BJ (cell line): ENCODE data around the gene L3MBTL2. TPM values are rescaled to one million over a fixed set of nuclear protein-coding genes. Genes with fewer than 3 reads are reported as not detected.
A peak's percentile ranks its signal among the peaks of the same experiment; 100 is the strongest.

Source experiments
- CTCF ChIA-PET: fragments of 350-600 bp; formaldehyde crosslinking; extraction: SDS; loops from one replicate; lab custom pipeline; 2021; ENCODE audit warnings: antibody characterized with exemption, inconsistent platforms; lab: Yijun Ruan, JAX
- POLR2A ChIA-PET: fragments of 300-600 bp; sonication (Branson Sonifier 250); formaldehyde crosslinking; extraction: SDS; loops from one replicate; lab custom pipeline; 2021; ENCODE audit warnings: antibody characterized with exemption; lab: Charles Lee
- DNase-seq: peaks from one replicate; pipeline ENCODE4 v3.0.0-alpha.2; 2011; ENCODE audit warnings: low read depth
- H3K27me3 ChIP-seq: 2 replicates; pipeline ENCODE4 v1.6.0; 2011; ENCODE audit warnings: low read length; ENCODE audit not compliant: control insufficient read depth, insufficient read depth
- H3K36me3 ChIP-seq: 2 replicates; pipeline ENCODE4 v1.5.1; 2011; ENCODE audit warnings: low read length; ENCODE audit not compliant: control insufficient read depth, insufficient read depth
- H3K4me3 ChIP-seq: 2 replicates; pipeline ENCODE4 v1.5.1; 2011; ENCODE audit warnings: low read depth, mild to moderate bottlenecking, control low read depth, low read length
- CTCF ChIP-seq: IDR thresholded peaks from 2 replicates; pipeline ENCODE4 v1.5.1; 2011; ENCODE audit warnings: low read depth, mild to moderate bottlenecking, control low read depth, inconsistent platforms, low read length, moderate library complexity; ENCODE audit not compliant: insufficient read depth
- polyA minus RNA-seq: library from RNA; depleted of rRNA, polyadenylated mRNA; stranded (reverse); fragments of >200 nt; gene quantifications from 2 replicates; pipeline ENCODE4 v1.2.3, GENCODE V29; 2011; rRNA and poly(A)+ RNA removed
- polyA plus RNA-seq: library from polyadenylated mRNA; depleted of rRNA; stranded (reverse); fragments of >200 nt; gene quantifications from 2 replicates; pipeline ENCODE4 v1.2.3, GENCODE V29; 2011; rRNA removed

L3MBTL2 gene
- 17.8 and 26.5 TPM in 2 replicates for polyA plus RNA-seq
- polyA minus RNA-seq, result 17.1 and 24.8 TPM in 2 replicates

GRCh38 chr22:41204992-41205900 is at the start of gene L3MBTL2:
L3MBTL2 (plus strand) TSS chr22:41205312; CDS start chr22:41205363, 51 bp downstream.
- ChIA-PET POLR2A (no interaction called here), CTCF (no interaction called here)
- no peaks in the 10 kb centered on the region; the same call in 1 of the 2 replicates for H3K27me3 ChIP-seq
- peak; percentile 79 for DNase-seq
- TF ChIP-seq CTCF, result no peak
- no peaks in the 10 kb centered on the region; the same call in 1 of the 2 replicates for H3K36me3 ChIP-seq
- peak within 1 kb of the TSS; percentile 80 for H3K4me3 ChIP-seq

GRCh38 chr22:41157083-41157482 is 48.0 kb upstream of the L3MBTL2 start:
- no peak overlapping the region for H3K4me3 ChIP-seq
- ChIA-PET CTCF (no interaction called here), POLR2A (no interaction called here)
- peaks cover 22% of the 10 kb centered on the region for H3K36me3 ChIP-seq
- H3K27me3 ChIP-seq, result no peaks in the 10 kb centered on the region
- no peak for DNase-seq
- TF ChIP-seq CTCF, result no peak

GRCh38 chr22:41169157-41169556 is 36.0 kb upstream of the L3MBTL2 start:
- ChIA-PET CTCF (no interaction called here), POLR2A (interaction anchor here (0.6 kb wide), 1 partner anchor 374 kb away, joined by 3 read pairs; no protein-coding TSS in a partner anchor)
- no peak for DNase-seq
- TF ChIP-seq CTCF, result no peak
- Histone ChIP-seq H3K27me3 (no peaks in the 10 kb centered on the region), H3K4me3 (no peak overlapping the region), H3K36me3 (peaks cover 21% of the 10 kb centered on the region)

- no peak overlapping the region for H3K4me3 ChIP-seq
- H3K36me3 ChIP-seq, result peaks cover 26% of the 10 kb centered on the region
- CTCF ChIA-PET, result interaction anchor here (1.3 kb wide), 1 partner anchor 249 kb away, joined by 5 read pairs; no protein-coding TSS in a partner anchor
- POLR2A ChIA-PET, result no interaction called here
- no peak for DNase-seq
- TF ChIP-seq CTCF, result no peak
- H3K27me3 ChIP-seq, result no peaks in the 10 kb centered on the region
Measured at GRCh38 chr22:41171996-41172395, 33.1 kb upstream of the L3MBTL2 start.

- TF ChIP-seq CTCF, result no peak
- CTCF ChIA-PET, result no interaction called here
- no peak overlapping the region for H3K4me3 ChIP-seq
- no peak for DNase-seq
- H3K27me3 ChIP-seq, result no peaks in the 10 kb centered on the region
- peaks cover 37% of the 10 kb centered on the region for H3K36me3 ChIP-seq
- POLR2A ChIA-PET, result no interaction called here
Measured at GRCh38 chr22:41175546-41175945, 29.6 kb upstream of the L3MBTL2 start.
